OCI-LY1 (cell line): ENCODE results near the gene ZNF79.

Experiments
- H2AFZ ChIP-seq: fragments of 200-600 bp; sonication (generic), shearing (Covaris generic); 2 replicates; pipeline ENCODE4 v1.6.0; 2014; ENCODE audit warnings: antibody characterized with exemption, mild to moderate bottlenecking, low read length
- H3F3A ChIP-seq: fragments of 200-600 bp; sonication (generic), shearing (Covaris generic); 2 replicates; pipeline ENCODE4 v1.6.0; 2014; ENCODE audit warnings: mild to moderate bottlenecking, antibody characterized with exemption, low read length, moderate library complexity; ENCODE audit not compliant: insufficient read depth
- H3K27ac ChIP-seq: fragments of 200-600 bp; sonication (generic); 2 replicates; pipeline ENCODE4 v1.5.1; 2014; ENCODE audit warnings: low read length, mixed run types, mild to moderate bottlenecking, low read depth; ENCODE audit not compliant: poor library complexity, severe bottlenecking
- H3K27me3 ChIP-seq: fragments of 200-600 bp; sonication (generic); 2 replicates; pipeline ENCODE4 v1.6.0; 2014; ENCODE audit warnings: antibody characterized with exemption, mild to moderate bottlenecking, low read length, moderate library complexity; ENCODE audit not compliant: insufficient read depth
- H3K36me3 ChIP-seq: fragments of 200-600 bp; sonication (generic); 2 replicates; pipeline ENCODE4 v1.6.1; 2014; ENCODE audit warnings: mild to moderate bottlenecking, antibody characterized with exemption, low read length, moderate library complexity, mixed read lengths; ENCODE audit not compliant: insufficient read depth
- H3K4me1 ChIP-seq: fragments of 200-600 bp; sonication (generic); 2 replicates; pipeline ENCODE4 v1.5.1; 2014; ENCODE audit warnings: mild to moderate bottlenecking, low read length, moderate library complexity; ENCODE audit not compliant: insufficient read depth, severe bottlenecking
- H3K4me2 ChIP-seq: fragments of 200-600 bp; sonication (generic), shearing (Covaris generic); 2 replicates; pipeline ENCODE4 v1.6.1; 2014; ENCODE audit warnings: low read length
- H3K4me3 ChIP-seq: fragments of 200-600 bp; sonication (generic); 2 replicates; pipeline ENCODE4 v1.5.1; 2014; ENCODE audit warnings: low read length, low read depth, mild to moderate bottlenecking, mixed read lengths; ENCODE audit not compliant: poor library complexity, severe bottlenecking
- H3K79me2 ChIP-seq: fragments of 200-600 bp; shearing (Covaris generic); 2 replicates; pipeline ENCODE4 v1.6.1; 2016; ENCODE audit warnings: mixed run types, low read length, mixed read lengths; ENCODE audit not compliant: insufficient read depth
- H3K9ac ChIP-seq: fragments of 200-600 bp; sonication (generic), shearing (Covaris generic); 2 replicates; pipeline ENCODE4 v1.6.1; 2014; ENCODE audit warnings: mild to moderate bottlenecking, low read length, mixed read lengths
- H3K9me2 ChIP-seq: fragments of 200-600 bp; sonication (generic), shearing (Covaris generic); 2 replicates; pipeline ENCODE4 v1.6.1; 2014; ENCODE audit warnings: low read depth, mild to moderate bottlenecking, low read length, mixed read lengths
- H3K9me3 ChIP-seq: fragments of 200-600 bp; shearing (Covaris generic); 2 replicates; pipeline ENCODE4 v1.6.1; 2014; ENCODE audit warnings: low read length, mixed read lengths
- H4K20me1 ChIP-seq: fragments of 200-600 bp; sonication (generic), shearing (Covaris generic); 2 replicates; pipeline ENCODE4 v1.6.0; 2016; ENCODE audit warnings: mild to moderate bottlenecking, low read length; ENCODE audit not compliant: insufficient read depth
- EZH2 ChIP-seq: fragments of 200-600 bp; sonication (generic), shearing (Covaris generic); IDR thresholded peaks from 2 replicates; pipeline ENCODE4 v1.8.0; 2017; ENCODE audit warnings: borderline replicate concordance, mixed run types, mild to moderate bottlenecking, antibody characterized with exemption, low read length, moderate library complexity, mixed read lengths
- TF ChIP-seq, protein P1 (sequence below): fragments of 200-600 bp; sonication (generic), shearing (Covaris generic); IDR thresholded peaks from 2 replicates; pipeline ENCODE4 v1.5.1; 2017; ENCODE audit warnings: mild to moderate bottlenecking, antibody characterized with exemption, low read length, moderate library complexity, mixed read lengths

Gene ZNF79

DNA sequence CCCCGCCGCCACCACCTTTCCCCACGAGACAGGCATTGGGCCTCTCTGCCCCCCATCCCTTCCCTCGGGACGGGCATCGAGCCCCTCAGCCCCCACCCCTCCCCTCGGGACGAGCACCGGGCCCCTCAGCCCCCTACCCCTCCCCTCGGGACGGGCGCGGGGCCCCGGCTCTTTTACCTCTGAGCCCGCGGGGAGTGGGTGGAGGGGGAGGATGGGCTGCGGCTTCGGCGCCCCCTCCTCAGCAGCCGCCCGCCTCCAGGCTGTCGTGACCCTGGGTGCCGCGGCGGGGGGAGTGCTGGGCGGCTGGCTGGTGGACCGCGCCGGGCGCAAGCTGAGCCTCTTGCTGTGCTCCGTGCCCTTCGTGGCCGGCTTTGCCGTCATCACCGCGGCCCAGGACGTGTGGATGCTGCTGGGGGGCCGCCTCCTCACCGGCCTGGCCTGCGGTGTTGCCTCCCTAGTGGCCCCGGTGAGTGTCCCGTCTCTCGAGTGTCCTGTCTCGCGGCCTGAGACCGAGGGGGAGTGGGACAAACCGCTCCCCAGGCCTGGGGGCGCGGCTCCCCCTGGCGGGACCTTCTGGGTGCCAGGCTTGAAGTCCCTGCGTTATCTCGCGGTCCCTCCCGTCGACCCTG is 26.4 kb upstream of the ZNF79 start:
- TF ChIP-seq, protein P1, sequence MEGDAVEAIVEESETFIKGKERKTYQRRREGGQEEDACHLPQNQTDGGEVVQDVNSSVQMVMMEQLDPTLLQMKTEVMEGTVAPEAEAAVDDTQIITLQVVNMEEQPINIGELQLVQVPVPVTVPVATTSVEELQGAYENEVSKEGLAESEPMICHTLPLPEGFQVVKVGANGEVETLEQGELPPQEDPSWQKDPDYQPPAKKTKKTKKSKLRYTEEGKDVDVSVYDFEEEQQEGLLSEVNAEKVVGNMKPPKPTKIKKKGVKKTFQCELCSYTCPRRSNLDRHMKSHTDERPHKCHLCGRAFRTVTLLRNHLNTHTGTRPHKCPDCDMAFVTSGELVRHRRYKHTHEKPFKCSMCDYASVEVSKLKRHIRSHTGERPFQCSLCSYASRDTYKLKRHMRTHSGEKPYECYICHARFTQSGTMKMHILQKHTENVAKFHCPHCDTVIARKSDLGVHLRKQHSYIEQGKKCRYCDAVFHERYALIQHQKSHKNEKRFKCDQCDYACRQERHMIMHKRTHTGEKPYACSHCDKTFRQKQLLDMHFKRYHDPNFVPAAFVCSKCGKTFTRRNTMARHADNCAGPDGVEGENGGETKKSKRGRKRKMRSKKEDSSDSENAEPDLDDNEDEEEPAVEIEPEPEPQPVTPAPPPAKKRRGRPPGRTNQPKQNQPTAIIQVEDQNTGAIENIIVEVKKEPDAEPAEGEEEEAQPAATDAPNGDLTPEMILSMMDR: peak; percentile 47
- TF ChIP-seq EZH2: no peak
- Histone ChIP-seq H3K4me3 (peak overlapping the region; percentile 71), H3K36me3 (no peaks in the 10 kb centered on the region), H3F3A (no peaks in the 10 kb centered on the region), H2AFZ (no peak overlapping the region), H3K79me2 (no peaks in the 10 kb centered on the region), H3K27me3 (no peaks in the 10 kb centered on the region), H3K27ac (no peak overlapping the region), H4K20me1 (no peaks in the 10 kb centered on the region), H3K9me3 (no peaks in the 10 kb centered on the region), H3K4me1 (peaks cover 18% of the 10 kb centered on the region), H3K9me2 (no peaks in the 10 kb centered on the region), H3K4me2 (peak overlapping the region; percentile 61), H3K9ac (peak overlapping the region; percentile 70)

DNA sequence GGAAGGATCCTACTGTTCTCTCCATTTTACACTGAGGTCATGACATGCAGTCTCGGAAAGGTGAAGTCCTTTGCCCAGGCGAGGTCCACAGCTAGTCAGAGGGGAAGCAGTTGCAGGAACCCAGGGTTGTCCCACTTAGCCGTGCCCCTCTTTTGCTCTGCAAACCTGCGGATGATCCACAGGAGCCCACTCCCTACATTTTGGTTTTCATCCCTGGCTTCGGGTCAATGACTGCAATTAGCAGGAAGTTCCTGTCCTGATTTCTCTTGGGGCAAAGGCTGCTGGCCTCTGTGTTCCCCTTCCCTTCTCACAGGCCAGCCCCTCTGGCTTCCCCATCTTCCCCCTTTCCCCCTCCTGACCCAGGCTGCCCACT is 25.9 kb upstream of the ZNF79 start:
- H3K9me2 ChIP-seq: no peaks in the 10 kb centered on the region
- H3K4me1 ChIP-seq: peaks cover 18% of the 10 kb centered on the region
- no peaks in the 10 kb centered on the region for H3F3A ChIP-seq
- H4K20me1 ChIP-seq: no peaks in the 10 kb centered on the region
- H3K79me2 ChIP-seq: no peaks in the 10 kb centered on the region
- TF ChIP-seq, protein P1: no peak
- TF ChIP-seq EZH2: no peak
- no peak overlapping the region for H3K27ac ChIP-seq
- no peaks in the 10 kb centered on the region for H3K27me3 ChIP-seq
- H3K9me3 ChIP-seq: no peaks in the 10 kb centered on the region
- H2AFZ ChIP-seq: no peak overlapping the region
- H3K4me3 ChIP-seq: peak overlapping the region; percentile 71
- H3K36me3 ChIP-seq: no peaks in the 10 kb centered on the region
- H3K4me2 ChIP-seq: peak overlapping the region; percentile 61
- H3K9ac ChIP-seq: no peak overlapping the region; the same call in 1 of the 2 replicates

DNA sequence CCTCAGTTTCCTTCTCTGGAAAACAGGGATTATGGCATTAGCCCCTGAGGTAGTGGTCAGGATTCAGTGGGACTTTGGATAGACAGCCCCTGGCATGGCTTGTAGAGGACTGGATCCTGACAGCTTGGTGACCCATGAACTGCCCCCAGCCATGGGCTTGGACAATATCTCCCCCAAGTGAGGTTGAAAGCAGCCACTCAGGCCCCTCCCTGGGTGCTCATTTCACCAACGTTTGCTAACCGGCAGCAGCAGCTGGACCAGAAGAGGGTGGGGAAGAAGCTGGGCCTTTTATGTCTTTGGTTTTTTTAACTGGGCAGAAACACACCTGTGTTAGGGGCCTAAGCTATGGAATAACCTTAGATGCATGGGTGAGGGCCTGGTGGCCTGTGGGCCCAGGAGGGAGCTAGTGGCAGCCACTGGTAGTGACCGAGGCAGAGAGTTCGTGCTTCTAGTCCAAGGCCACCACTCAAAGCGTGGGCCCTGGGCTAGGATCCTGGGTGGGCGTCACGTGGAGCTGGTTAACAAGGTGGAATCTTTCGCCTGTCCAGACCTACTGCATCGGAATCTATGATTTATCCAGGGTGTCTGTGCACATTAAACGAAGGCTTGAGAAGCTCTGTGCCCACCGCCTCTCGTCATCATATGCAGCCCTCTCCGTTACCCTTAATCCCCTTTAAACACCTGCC is 25.3 kb upstream of the ZNF79 start:
- no peak overlapping the region for H2AFZ ChIP-seq
- no peaks in the 10 kb centered on the region for H4K20me1 ChIP-seq
- no peak overlapping the region for H3K27ac ChIP-seq
- peaks cover 18% of the 10 kb centered on the region for H3K4me1 ChIP-seq
- H3F3A ChIP-seq: no peaks in the 10 kb centered on the region
- no peaks in the 10 kb centered on the region for H3K36me3 ChIP-seq
- no peak overlapping the region for H3K9ac ChIP-seq
- H3K79me2 ChIP-seq: no peaks in the 10 kb centered on the region
- H3K4me2 ChIP-seq: no peak overlapping the region
- H3K27me3 ChIP-seq: no peaks in the 10 kb centered on the region
- H3K4me3 ChIP-seq: no peak overlapping the region
- TF ChIP-seq, protein P1: no peak
- no peak for TF ChIP-seq EZH2
- no peaks in the 10 kb centered on the region for H3K9me3 ChIP-seq
- H3K9me2 ChIP-seq: no peaks in the 10 kb centered on the region
